WI38 (cell line): Measurements from ENCODE around the gene COL5A1.

Experiments
- H3K4me3 ChIP-seq: 2 replicates; pipeline ENCODE4 v1.5.1; 2011; ENCODE audit warnings: low read depth, mild to moderate bottlenecking, control low read depth, low read length
- CTCF ChIP-seq: IDR thresholded peaks from 2 replicates; pipeline ENCODE4 v1.5.1; 2012; ENCODE audit warnings: low read depth, mild to moderate bottlenecking, control low read depth, low read length

Gene COL5A1

GRCh38 chr9:134686896-134687295, 45.3 kb downstream of the COL5A1 start:
- no peak for TF ChIP-seq CTCF
- no peak overlapping the region for H3K4me3 ChIP-seq

GRCh38 chr9:134687556-134687955, 46.0 kb downstream of the COL5A1 start:
- no peak for TF ChIP-seq CTCF
- H3K4me3 ChIP-seq = no peak overlapping the region

GRCh38 chr9:134688231-134688630, 46.6 kb downstream of the COL5A1 start:
- no peak for TF ChIP-seq CTCF
- no peak overlapping the region for H3K4me3 ChIP-seq

DNA sequence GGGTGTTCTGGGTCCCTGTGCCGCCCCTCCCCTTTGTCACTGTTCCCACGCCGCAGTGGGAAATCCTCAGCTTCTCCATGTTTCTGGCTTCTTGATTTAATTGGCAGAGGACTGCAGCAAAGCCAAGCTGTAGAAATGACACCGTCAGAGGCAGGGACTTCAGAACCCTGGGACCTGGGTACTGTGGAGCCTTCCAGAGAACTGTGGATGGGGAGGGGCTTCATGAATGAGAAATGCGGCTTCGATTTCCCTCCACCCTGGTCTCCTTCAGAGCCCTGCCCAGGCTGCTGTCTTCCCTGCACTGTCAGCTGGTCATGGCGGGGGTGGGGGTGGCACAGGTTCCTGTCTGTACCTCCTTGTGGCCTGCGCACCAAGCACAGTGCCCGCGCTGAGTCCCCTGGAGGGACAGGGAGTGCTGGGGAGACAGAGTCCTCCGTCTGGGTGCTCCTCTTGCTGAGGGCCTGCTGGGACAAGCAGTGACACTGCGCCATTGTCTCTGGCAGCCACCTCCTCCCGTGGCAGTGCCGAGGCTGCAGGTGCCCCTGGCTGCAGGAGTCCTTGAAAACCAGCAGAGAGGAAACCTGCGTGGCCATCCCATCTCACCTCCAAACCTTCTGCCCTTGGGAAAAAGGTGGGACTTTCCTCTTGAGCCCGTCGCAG, 47.2 kb downstream of the COL5A1 start:
- H3K4me3 ChIP-seq = no peak overlapping the region
- TF ChIP-seq CTCF = no peak

- no peak overlapping the region for H3K4me3 ChIP-seq
- TF ChIP-seq CTCF = peak; percentile 91
Measured at GRCh38 chr9:134689321-134690181, 47.9 kb downstream of the COL5A1 start.

GRCh38 chr9:134690301-134690751, 48.7 kb downstream of the COL5A1 start:
- no peak for TF ChIP-seq CTCF
- no peak overlapping the region for H3K4me3 ChIP-seq
